Measurements from ENCODE around the gene FOXE3. TPM values are rescaled to one million over a fixed set of nuclear protein-coding genes. Genes with fewer than 3 reads are reported as not detected.

The FOXE3 gene
- total and polyA plus RNA-seq, 2 of the 4 experiments (the other 2 are of a cell fraction) = 0.12 TPM; not detected in 1

DNA sequence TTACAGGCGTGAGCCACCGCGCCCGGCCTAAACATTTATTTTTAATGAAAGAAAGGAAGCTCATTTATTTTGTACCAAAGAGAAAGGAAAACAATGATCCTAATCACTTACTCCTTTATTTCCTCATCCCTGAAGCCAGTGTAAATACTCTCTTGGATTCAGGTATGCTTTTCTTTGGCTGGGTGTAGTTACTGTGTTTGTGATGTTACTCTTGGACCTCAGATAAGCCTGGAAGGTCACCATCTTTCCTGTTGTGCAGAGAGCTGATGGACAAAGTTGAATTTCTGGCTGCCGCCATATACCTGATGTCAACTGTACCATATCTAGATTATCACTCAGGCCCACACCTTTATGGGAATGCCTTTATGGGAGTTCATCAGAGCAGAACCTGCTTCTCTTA lies 35.4 kb upstream of the FOXE3 start:
- no peaks in the 10 kb centered on the region for H3K27me3 ChIP-seq (ENCODE audit: control insufficient read depth, insufficient read depth, low read length)
- H3K27ac ChIP-seq (ENCODE audit: insufficient read depth, low read length) = no peak overlapping the region
- H2BK5ac ChIP-seq (ENCODE audit: low read depth, low read length, poor library complexity, severe bottlenecking) = no peak overlapping the region
- H3K9ac ChIP-seq (ENCODE audit: low read depth, low read length) = no peak overlapping the region
- no peaks in the 10 kb centered on the region; a peak in 1 of 4 replicates for H3K79me1 ChIP-seq (ENCODE audit: low read depth in 1 of 2, low read length in 2 of 2)
- no peak overlapping the region for H3K56ac ChIP-seq (ENCODE audit: extremely low read depth, insufficient read depth, low read length)
- no peak overlapping the region for H3K4ac ChIP-seq (ENCODE audit: low read depth, low read length)
- H3K4me3 ChIP-seq (ENCODE audit: insufficient read depth, low read depth, low read length) = no peak overlapping the region
- H4K91ac ChIP-seq (ENCODE audit: insufficient read depth, low read depth, low read length) = no peak overlapping the region
- ChIA-PET CTCF (interaction anchor here (1.5 kb wide), 1 partner anchor 51 kb away, joined by 4 read pairs; no protein-coding TSS in a partner anchor), POLR2A (ENCODE audit: unreplicated experiment) (no interaction called here)
- DNase-seq (no peak), ATAC-seq (ENCODE audit: low read depth) (no peak)
- intact Hi-C loops (cut with micrococcal nuclease) (no loop called here), dilution Hi-C loops (cut with HindIII; ENCODE audit: low sequenced_read_pairs, unreplicated experiment) (no loop called here), in situ Hi-C loops (cut with MboI; ENCODE audit: low sequenced_read_pairs) (no loop called here)
- WGBS, 2 experiments (ENCODE audit: extremely low coverage in 2 of 2, insufficient read length in 1 of 2) = no CpG with 5 or more reads among the region's 5 CpGs
- H4K8ac ChIP-seq (ENCODE audit: low read depth in 2 of 2, low read length in 2 of 2) = no peak overlapping the region
- no peak overlapping the region for H4K5ac ChIP-seq (ENCODE audit: low read depth, low read length)
- no peak overlapping the region for H3K23ac ChIP-seq (ENCODE audit: low read depth, low read length)
- no peaks in the 10 kb centered on the region; the same call in 1 of the 2 replicates for H3K9me1 ChIP-seq (ENCODE audit: insufficient read depth, low read length)
- no peak overlapping the region for H3K18ac ChIP-seq (ENCODE audit: low read depth, low read length)
- H3K9me3 ChIP-seq (ENCODE audit: control insufficient read depth, insufficient read depth, low read length) = no peaks in the 10 kb centered on the region
- no peak overlapping the region for H3K4me2 ChIP-seq (ENCODE audit: low read depth, low read length)
- no peak overlapping the region for H3K14ac ChIP-seq (replicated peaks; ENCODE audit: low read depth, low read length)
- H2BK20ac ChIP-seq (ENCODE audit: low read depth, low read length) = no peak overlapping the region
- H3K4me1 ChIP-seq (ENCODE audit: control insufficient read depth, insufficient read depth, low read length) = peaks cover 3% of the 10 kb centered on the region
- no peak overlapping the region for H2AFZ ChIP-seq (replicated peaks; ENCODE audit: low read length, poor library complexity)
- H2AK5ac ChIP-seq (ENCODE audit: low read depth, low read length) = no peak overlapping the region
- H3K36me3 ChIP-seq (ENCODE audit: control insufficient read depth, insufficient read depth, low read length) = peaks cover 6% of the 10 kb centered on the region
- no TSS peak for BruUV-seq (replicated peaks)
- no peak overlapping the region for H2BK120ac ChIP-seq (ENCODE audit: low read depth, low read length)
- TF ChIP-seq BHLHE40 (IDR thresholded peaks at IDR 0.05; ENCODE audit: low read depth, low read length) = no peak
- TF ChIP-seq CTCF (conservative IDR thresholded peaks at IDR 0.05; ENCODE audit: low read depth, low read length) = no peak
- no peak for TF ChIP-seq USF2 (IDR thresholded peaks at IDR 0.05; ENCODE audit: low read depth, low read length)
- TF ChIP-seq CEBPB (IDR thresholded peaks at IDR 0.05; ENCODE audit: low read depth, low read length) = no peak
- TF ChIP-seq MAFK (IDR thresholded peaks at IDR 0.05; ENCODE audit: low read depth, low read length) = no peak
- no peak for TF ChIP-seq MXI1 (IDR thresholded peaks at IDR 0.05; ENCODE audit: borderline replicate concordance, low read depth, low read length)
- no peak for TF ChIP-seq NFE2L2 (IDR thresholded peaks at IDR 0.05; ENCODE audit: low read depth, low read length)
- TF ChIP-seq RAD21 (IDR thresholded peaks at IDR 0.05; ENCODE audit: low read length) = no peak
- TF ChIP-seq MAZ (IDR thresholded peaks at IDR 0.05; ENCODE audit: borderline replicate concordance, low read depth, low read length) = no peak
- TF ChIP-seq ELK1 (IDR thresholded peaks at IDR 0.05; ENCODE audit: borderline replicate concordance, low read depth, low read length) = no peak
- no peak for TF ChIP-seq POLR2A (IDR thresholded peaks at IDR 0.05; ENCODE audit: low read depth, low read length)
- no peak for TF ChIP-seq RFX5 (IDR thresholded peaks at IDR 0.05; ENCODE audit: low read depth, low read length)
- no peak for TF ChIP-seq RCOR1 (IDR thresholded peaks at IDR 0.05; ENCODE audit: insufficient replicate concordance, low read length)
- TF ChIP-seq FOS (IDR thresholded peaks at IDR 0.05; ENCODE audit: low read depth, low read length) = no peak
- no peak for TF ChIP-seq CHD1 (IDR thresholded peaks at IDR 0.05; ENCODE audit: low read depth, low read length)
- TF ChIP-seq SMC3 (IDR thresholded peaks at IDR 0.05; ENCODE audit: low read depth, low read length) = no peak
- H2BK15ac ChIP-seq (ENCODE audit: low read depth, low read length) = no peak overlapping the region
- no peaks in the 10 kb centered on the region for H4K20me1 ChIP-seq (ENCODE audit: insufficient read depth, low read length)
- no peak overlapping the region for H2AK9ac ChIP-seq (replicated peaks; ENCODE audit: low read depth, low read length, poor library complexity)
